Stimulated activated CD8-positive, alpha-beta memory T cell treated with anti-CD3 and anti-CD28 coated beads, Interleukin-7, amount 100 ng/mL, for 4 hours (primary cell): ENCODE measurements around the gene FEM1C.
A peak's percentile ranks its signal among the peaks of the same experiment; 100 is the strongest.

Source experiments
- DNase-seq, 2 donors: peaks; one replicate each; pipeline ENCODE4 v3.0.0-alpha.2; 2020; ENCODE audit warnings: low read depth in 2 of 2

FEM1C gene

DNA sequence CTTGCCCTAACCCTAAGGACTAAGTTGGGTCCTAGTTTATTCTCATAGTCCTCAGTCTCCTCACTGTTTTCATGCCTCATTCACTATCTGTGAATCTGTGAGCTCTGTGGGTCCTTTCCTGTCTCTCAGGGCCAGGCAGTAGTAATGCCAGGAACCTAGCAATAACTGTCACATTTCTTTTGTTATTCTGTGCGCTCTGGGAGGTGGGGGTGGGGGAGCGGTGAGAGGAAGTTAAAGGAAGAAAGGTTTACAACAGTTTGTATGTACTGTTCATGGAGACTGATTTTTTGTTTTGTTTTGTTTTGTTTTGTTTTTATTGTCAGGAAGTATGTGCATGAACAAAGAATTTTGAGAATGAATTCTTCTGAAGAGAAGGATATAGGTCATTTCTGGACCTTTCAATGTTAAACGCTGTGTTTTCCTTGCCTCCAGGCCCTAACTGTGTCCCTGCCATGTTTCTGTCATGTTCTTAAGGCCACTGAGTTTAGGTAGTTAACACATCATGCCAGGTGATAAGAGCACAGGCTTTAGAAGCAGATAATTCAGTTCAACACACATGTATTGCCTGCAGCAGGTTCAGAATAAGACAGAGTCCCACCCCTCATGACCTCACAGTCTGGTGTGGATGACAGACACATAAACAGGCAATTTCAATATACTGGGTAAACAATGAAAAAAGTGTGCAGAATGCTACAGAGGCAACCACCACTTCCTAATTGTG lies 13.3 kb upstream of the FEM1C start:
- no peak for DNase-seq

DNA sequence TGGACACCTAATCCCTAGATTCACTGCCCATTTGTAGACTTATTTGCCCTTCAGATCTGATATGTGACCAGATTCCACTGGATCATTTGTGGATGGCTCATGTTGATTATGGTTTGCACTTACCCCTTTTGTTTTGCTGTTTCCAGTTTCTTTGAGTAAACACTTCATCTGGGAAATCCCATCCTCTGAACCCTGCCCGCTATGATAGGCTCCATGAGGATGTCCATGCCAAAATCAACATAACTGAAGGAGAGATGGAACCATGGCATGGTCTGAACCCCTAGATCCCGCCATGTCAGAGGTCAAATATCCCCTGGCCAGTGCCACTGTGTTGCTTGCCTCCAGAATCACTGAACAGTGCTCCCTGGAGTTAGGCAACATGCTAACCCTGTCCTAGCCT lies 11.7 kb upstream of the FEM1C start:
- no peak for DNase-seq

DNA sequence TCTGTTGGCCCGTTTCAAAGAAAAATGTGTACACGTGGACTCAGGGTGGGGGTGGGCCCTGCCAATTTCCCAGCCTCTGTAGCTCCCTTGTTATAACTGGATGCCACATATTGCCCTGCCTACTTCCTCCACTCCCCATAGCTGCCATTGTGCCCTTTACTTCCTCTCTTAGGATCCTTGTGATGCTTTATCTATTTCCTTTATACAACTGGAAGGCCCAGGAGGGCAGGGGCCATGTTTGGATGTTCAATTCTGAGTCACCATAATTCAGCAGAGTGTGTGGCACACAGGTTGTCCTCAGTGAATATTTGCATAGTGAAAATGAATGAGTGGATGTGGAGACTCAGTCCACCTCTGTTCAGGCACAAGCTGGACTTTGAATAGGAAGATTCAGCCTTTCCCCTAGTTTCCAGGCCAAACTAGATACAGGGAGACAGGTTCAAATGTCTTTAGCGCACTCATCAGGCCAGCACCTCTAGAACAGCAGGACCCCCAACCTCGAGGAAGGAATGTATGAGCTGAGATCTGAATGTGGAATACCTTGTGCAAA lies 10.6 kb upstream of the FEM1C start:
- DNase-seq, result no peak

DNA sequence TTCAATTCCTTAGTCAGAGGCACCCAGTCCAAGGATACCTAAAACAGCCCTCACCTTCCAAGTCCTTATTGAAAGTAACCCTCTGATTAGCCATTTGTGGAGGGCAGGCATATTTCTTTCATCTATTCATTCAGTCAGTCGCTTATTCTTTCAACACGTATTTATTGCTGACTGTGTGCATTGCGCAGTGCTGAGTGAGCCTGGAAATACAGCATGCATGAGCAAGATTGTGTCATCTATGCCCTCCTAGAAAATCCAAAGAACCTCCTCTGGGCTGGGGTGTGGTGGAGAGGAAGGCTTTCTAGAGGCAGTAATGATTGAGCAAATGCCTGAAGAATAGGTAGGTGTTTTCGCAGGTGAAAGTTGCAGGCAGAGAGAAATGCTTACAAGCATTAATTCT lies 8.5 kb upstream of the FEM1C start:
- no peak for DNase-seq

DNA sequence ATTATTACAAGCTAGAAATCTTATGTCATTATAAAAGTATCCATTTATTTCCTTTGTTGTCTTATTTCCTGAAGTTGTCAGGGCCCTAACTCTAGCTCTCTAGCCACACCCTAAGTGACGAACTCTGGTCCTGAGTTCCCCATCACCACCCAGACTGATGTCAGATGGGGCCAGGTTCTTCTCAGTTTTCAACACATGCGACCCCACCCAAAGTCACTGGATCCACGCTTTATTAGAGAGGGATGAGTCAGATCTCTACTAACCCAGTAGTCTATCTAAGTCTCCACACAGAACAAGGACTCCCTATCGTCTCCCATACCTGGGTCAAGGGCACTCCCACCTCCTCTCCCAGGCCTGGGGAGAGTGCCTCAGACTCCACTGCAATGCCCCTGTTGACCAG lies 6.8 kb upstream of the FEM1C start:
- no peak for DNase-seq

DNA sequence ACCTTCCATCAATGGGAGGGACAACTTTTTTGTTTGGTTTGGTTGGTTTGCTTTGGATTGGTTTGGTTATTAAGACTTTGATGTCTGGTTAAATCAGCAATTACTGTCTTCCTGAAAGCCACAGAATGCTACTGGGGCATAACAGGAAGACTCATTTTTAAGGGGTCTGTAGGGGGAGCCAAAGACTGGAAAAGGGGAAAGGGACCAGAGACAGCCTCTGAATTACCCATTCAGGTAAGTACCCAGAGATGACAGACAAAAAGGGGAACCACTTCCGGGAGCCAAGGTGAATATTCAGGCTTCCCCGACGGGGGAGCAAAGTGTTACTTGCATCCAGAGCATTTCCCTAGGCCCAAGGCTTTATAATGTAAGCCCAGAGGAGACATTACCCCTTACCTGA lies 4.6 kb upstream of the FEM1C start:
- no peak for DNase-seq

DNA sequence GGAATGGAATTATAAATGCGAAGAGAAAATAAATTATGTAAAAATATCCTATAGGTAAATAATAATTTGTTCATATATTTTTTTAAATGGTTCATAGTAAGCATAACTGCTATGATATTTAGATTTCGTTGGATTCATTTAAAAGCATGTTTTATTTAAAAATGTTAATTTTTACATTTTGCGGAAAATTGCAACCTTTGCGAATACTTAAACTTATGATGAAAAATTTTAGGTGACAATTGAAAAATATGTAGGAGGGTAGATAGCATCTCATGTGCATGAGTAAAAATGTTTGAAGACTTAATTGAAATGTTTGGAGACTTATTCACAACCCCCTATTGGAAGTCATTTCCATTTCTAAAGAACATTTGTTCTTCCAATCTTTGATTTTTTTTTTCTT lies 4.1 kb upstream of the FEM1C start:
- no peak for DNase-seq

DNA sequence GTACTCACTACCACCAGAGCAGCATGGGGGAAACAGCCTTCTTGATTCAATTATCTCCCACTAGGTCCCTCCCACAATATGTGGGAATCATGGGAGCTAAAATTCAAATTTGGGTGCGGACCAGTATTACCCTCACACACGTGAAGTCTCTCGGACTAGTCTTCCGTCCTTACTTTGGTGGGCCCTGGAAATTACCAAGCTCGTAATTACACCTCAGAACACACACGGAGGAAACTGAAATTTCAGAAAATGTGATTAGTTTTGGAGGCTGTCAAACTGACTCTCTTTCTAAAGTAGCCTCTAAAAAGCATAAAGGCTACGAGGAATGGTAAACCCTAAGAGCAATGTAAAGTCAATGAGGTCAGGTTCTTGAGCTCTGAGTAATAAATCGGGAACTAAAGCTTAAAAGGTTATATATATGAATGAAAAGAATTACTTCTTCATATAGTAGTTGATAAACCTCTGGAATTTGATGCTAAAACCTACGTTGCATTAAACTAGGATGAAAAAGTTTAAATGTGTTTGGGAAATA lies 842 bp upstream of the FEM1C start:
- DNase-seq, result no peak

DNA sequence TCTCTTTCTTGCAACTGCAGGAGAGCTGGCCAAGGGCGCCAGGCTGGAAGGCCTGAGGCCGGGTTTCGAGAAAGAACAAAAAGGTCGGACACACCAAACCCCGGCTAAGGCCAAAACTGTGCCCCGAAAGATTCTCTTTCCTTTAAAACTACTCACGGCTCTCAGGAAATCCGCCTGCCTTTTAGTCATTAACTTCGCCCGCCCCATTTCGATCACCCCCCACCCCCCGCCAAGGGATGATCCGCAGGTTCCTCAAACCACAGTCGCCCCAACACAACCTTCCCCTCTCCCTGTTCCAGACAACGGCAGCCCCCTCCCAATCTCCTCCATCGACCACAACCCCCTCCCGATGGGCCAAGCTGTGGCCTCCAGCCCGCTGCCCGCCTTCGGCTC lies 536 bp downstream of the FEM1C start:
- DNase-seq, result peak; percentile 9 to 25

DNA sequence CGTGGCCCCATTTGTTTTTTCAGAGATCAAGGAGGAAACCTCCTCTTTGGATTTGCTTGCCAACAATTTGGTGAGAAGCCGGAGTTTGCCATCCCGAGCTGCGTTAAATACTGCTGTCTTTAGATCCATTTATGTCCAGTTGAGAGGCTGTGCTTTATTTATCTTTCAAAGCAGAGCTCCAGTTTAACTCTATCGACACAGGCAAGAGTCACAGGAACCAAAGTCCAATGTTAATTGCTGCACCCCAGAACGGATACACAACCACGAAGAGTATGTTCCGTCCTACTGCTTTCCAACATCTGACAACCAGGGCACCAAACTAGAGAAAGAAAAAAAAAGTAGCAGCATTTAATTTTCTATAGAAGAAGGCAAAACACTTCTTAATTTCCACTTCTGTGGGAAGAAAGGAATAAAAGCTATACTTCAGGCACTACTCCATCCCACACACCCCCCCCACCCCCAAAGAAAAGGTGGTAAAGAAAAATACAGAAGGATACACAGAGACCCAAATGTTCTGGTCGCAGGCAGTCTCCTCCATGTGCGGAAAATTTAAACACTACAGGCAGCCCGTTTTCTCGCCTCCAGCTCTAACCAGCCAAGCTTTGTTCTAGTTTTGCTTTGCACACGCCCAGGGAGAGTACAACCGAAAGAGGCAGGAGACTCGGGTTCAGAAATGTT lies 1.1 kb downstream of the FEM1C start:
- DNase-seq, result peak; percentile 20 to 24

DNA sequence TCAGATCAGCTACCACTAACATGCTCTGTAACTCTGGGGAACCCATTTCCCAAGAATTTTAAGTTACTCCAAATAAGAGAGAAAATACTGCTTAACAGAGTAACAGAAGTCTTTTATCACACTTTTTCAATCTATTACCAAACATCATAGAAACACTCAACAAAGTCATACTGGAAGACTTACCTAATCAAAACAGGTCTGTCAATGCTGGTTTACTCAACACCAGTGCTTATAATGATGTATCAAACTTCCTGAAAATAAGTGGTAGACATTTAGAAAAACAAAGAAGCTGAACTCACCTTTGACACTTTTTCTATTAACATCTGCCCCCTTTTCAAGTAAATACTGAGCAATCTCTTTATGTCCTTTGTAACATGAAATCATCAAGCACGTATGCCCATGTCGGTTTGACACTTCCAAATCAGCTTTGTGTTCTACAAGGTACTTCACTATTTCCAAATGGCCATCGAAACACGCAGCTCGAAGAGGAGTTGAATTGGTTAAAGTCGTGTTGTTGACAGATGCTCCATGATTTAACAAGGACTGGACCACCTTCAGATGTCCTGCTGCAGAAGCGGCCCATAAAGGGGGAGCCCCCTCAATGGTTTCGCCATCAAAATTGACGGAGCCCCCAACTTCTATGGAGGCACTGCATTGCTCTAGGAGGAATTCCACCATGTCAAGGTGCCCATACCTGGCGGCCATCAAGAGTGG lies 1.8 kb downstream of the FEM1C start:
- DNase-seq, result no peak

DNA sequence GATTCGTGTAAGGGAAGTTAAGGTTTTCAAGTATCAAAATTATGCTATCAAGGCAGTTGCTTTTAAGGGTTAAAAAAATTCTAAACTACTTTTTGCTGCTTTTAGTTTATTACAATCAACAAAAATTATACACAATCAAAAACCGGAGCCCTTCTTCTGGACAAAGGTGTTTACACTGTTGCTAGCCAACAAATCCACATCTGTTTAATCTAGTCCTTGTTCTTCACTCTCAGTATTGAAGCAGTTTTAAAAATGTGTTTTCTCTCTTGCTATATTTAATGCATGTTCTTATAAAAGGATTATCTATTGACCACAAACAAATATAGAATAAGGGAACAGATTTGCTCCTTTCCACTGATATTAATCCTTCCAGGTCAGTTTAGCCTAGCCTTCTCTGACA lies 2.5 kb downstream of the FEM1C start:
- no peak for DNase-seq

DNA sequence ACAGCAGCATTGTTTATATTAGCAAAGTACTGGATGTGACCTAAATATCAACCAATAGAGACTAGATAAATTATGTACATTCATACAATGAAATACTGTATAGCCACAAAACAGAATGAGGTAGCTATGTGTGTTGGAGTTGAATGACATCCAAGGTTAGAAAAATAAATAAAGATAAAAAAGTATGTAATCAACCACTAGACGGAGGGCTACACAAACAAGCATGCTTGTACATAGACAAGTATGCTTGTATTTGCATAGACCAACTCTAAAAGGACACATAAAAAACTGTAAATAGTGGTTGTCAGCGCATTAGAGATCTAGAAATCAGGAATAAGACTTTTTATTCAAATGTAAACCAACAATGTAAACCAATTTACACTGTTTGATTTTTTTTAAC lies 3.0 kb downstream of the FEM1C start:
- no peak for DNase-seq

DNA sequence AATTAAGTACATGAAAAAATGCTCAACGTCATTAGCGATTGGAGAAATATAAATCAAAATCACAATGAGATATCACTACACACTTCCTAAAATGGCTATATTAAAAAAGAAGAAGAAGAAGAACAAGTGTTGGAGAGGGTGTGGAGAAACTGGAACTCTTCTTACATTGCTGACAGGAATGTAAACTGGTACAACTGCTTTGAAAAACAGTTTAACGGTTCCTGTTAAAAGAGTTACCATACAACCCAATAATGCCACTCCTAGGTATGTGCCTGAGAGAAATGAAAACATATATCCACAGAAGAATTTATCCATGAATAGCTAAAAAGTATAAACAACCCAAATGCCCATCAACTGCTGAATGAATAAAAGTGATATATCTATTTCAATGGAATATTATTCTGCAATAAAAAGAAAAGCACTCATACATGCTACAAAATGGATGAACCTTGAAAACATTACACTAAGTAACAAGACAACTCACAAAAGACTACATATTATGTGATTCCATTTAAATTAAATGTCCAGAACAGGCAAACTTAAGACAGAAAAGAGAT lies 9.0 kb downstream of the FEM1C start:
- no peak for DNase-seq

DNA sequence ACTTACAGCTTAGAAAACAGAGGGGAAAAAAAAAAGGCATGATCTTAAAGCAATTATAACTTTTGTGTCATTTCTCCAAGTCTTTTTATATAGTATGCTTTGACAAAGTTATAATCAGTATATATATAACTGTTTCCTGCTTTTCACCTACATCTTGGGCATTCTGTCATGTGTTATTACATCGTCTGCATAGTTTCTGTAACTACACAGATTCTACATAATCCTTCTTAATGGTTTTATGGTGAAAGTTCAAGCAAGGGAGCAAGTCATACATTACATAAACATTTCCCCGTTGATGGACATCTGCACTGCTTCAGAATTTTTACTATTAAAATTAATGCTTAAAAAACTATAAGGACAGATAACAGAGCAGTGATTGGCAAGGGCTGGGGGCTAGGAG lies 12.1 kb downstream of the FEM1C start:
- no peak for DNase-seq

DNA sequence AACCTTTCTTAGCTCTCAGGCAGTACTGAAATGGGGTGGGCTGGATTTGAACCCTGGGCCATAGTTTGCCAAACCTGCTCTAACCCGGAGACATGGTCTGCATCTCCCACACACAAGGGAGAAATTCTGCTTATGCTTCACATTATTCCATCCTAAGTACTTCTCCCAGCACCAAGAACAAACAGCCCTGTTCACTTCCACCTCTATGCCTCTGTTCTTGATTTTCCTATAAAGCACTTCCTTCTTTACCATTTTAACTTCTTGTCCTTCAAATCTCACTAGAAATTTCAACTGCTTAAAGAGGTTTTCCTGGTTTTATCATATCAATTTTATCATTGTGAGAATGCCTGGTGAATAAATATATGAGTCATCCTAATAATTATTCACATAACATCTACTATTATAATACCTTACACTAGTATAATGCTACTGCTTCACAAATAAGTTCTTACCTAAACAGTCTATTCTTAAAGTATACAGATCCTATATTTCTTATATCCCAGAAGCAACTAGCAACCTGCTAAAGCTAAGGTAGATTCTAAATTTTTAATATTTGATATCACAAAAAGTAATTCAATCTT lies 12.7 kb downstream of the FEM1C start:
- no peak for DNase-seq

DNA sequence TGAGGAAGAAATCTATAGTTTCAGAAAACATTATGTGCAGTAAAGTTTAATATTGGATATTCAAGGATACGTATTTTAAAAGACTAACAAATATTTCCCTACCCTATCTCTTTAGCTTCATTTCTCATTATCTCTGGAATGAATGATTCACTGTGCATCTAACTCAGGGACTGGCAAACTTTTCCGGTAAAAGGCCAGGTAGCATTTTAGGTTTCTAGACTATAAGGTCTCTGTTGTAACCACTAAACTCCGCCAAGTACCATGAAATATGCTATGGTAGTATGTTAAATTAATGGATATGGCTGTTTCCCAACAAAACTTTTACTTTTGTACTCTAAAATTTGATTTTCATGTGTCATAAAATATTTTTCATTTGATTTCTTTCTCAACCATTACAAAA lies 13.2 kb downstream of the FEM1C start:
- DNase-seq, result no peak

DNA sequence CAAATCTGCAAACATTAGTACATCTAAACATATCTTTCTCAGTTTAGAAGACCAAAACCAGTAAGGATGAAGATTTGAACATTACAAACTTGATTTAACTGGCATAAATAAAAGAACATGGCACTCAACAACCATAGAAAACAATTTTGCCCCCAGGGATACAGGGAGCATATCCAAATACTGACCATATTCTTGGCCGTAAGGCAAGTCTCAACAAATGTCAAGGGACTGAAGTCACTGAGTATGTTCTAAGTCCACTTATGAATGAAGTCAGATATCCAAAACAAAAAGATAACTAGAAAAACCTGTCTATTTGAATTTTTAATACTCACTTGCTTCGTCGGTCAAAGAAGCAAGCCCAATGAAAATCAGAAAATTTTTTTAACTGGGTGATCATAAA lies 14.1 kb downstream of the FEM1C start:
- no peak for DNase-seq

DNA sequence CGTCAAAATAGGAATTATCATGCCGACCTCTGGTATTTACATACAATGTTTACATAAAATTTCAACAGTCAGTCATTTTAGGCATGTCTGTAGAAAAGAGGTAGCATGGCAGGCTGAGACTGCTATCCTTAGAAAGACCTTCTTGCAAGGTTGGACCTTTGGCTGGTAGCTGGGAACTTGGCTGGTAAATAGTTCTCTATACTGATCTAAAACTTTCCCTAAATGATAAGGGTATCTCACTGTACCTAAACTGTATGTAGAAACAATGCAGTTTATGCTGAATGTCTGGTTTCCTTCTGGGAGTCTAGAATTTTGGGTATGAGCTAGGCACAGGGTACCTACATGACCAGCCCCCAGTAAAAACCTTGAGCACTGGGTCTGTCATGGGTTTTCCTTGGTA lies 18.0 kb downstream of the FEM1C start:
- no peak for DNase-seq

DNA sequence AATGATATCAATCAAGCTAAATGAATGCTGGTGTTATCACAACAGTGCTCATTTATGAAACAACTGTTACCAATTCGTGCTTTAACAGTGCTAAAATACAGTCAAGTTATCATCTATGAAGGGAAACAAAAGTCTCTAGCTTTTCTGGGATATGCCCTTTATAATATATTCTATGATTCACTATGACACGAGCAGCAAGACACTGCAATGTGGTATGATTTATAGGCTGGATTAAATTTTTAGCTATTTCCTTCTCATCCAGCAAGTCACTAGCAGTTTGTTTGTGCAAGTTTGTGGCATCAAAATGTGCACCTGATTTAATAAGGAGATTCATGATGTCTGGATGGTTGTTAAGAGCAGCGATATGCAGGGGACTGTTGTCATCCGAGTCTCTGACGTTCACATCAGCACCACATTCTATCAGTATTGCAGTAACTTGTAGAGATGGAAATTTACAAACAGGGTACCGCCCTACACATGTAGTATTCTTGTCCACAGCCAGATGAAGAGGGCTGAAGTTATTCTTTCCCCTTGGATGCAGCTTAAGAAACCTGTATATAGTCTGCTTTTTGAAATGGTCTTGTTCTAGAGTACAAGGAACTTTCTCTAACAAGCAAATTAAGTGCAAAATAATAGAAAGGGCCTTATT lies 20.3 kb downstream of the FEM1C start:
- DNase-seq, result no peak

DNA sequence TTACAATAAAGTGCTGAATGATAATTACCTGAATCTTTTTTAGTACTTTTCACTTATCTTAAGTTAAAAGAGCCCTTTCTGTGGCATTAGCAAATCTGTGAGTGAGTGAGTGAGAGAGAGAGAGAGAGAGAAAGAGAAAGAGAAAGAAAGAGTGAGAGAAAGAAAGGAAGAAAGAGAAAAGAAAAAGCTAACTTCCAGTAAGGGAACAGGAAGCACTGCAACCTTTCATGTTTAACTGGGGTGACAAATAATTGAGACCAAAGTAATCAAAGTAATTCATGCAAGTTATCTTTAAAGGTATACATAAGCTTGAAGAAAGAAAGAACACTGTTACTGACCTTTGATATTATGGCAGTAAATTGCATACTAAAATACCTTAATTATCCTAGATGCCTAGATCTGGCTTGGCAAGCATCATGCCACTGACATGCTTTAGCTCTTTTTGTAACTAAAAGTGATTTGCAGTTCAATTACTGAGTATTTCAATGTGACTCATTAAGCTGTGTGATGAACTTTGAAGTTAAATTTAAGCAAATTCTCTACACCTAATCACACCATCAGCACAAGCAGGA lies 21.7 kb downstream of the FEM1C start:
- DNase-seq, result no peak
